ENCODE measurements around the gene MTFP1.

GRCh38 chr22:30447656-30448055 lies 22.1 kb downstream of the MTFP1 start:
- TF ChIP-seq CTCF (IDR thresholded peaks at IDR 0.05) (no peak), POLR2A (IDR thresholded peaks at IDR 0.05) (no peak)
